Stimulated activated CD4-positive, alpha-beta T cell treated with anti-CD3 and anti-CD28 coated beads, Interleukin-4, amount 100 ng/mL, for 1 hour (primary cell): ENCODE measurements around the gene PAX7.

Experiments used
- DNase-seq: peaks from one replicate; pipeline ENCODE4 v3.0.0-alpha.2; 2020

Gene PAX7

DNA sequence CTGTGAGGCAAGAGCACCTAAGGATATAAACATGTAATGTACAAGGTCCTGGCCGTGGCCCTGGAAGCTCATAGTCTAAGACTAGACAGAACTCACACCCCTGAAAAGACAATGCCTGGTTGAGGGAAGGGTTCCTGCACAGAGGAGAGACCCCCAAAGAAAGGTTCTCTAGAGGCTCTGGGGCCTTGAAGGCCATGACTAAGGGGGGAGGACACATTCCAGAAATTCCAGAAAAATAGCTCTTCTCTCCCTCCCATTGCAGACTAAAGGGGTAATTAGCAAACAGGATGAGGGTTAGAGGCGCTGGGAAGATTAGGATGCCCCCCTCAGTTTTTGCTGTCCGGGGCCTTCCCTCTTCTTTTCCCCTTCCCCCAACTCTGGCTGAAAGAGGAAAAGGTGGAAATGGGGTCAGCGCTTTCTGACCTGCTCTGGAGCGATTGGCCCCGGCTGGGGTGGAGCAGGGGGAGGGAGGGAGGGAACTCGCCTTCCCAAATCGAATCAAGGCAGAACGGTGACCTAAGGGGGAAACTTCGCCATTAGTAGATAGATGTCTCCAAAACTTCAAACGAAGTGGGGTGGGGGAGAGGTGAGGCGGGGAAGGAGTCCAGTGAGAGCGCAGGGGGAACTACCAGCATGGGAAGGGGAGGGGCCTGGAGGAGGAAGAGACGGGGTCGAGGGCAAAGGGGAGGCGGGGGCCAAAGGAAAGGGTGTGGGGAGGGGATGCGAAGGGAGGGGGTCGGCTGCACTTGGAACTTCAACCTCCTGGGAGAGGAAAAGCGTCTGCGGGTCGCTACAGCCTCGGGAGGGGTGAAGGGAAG is 11.8 kb downstream of the PAX7 start:
- no peak for DNase-seq

DNA sequence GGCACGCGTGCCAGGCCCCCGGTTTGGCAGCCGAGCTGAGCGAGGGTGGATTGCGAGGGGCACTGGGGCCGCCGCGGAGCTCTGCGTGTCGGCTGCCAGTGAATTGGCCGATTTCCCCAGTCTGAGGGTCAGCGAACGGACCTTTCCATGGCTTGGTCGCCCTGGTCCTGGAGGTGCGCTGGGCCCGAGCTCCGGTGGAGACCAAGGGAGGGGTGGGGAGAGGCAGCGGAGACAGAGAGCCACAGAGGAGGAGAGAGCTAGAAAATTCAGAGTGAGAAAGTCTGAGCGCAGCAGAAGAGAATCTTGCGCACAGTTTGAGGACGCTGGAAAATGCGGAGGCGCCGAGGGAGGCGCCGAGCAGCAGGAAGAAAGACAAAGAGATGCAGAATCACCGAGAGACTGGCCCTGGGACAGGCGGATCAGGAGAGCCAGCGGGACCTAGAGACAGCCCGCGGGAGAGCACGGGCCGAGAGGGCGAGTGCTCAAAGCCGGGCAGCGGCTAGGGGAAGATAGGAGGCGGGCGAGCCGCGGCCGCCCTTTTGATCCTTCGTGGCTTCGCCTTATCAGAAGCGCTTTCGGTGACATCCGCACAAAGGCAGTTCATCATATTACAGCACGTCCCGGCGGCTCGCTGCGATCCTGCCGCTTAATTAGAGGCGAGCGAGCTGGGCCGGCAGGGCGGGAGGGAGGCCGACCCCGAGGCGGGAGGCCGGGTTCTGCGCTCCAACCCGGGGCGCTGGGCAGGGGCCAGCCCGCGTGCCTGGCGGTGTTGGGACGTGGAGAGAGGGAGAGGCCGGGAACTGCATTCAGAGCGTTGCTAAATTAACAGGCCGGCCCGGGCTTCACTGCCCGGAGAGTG is 12.7 kb downstream of the PAX7 start:
- no peak for DNase-seq

DNA sequence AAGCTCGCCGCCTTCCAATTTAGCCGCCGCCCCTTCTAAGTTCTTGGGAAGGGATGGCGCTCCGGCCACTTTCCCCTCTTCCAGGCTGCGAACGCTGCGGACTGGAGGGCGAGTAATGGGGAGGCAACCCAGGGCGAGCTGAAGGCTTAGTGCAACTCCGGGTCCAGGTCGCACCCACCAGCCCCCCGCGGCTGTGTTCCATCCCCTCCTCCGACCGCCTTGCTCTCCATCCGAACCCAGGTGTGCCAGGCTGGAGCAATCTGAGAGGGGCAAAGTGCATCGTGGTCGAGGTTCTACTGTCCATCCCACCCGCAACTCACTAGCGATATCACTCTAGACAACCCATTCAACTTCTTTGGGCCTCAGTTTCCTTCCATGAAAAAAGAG is 13.4 kb downstream of the PAX7 start:
- DNase-seq: no peak

DNA sequence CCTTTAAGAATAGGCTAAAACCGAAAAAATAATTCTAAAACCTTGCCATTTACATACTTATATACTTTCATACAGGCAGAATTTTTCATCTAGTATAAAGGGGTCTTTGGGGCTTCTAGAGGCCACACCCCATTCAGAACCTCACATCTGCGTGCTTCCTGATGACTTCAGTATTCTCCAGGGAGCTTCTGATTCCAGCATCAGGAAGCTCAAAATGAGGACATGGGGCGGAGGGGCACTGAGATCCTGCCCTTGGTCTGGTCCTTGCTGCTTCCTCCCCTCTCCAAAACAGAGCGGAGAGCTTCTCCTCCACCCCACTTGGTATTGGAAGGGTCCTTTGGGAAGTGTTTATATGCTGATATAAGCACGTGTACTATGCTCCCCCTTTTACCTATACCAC is 13.8 kb downstream of the PAX7 start:
- DNase-seq: no peak

DNA sequence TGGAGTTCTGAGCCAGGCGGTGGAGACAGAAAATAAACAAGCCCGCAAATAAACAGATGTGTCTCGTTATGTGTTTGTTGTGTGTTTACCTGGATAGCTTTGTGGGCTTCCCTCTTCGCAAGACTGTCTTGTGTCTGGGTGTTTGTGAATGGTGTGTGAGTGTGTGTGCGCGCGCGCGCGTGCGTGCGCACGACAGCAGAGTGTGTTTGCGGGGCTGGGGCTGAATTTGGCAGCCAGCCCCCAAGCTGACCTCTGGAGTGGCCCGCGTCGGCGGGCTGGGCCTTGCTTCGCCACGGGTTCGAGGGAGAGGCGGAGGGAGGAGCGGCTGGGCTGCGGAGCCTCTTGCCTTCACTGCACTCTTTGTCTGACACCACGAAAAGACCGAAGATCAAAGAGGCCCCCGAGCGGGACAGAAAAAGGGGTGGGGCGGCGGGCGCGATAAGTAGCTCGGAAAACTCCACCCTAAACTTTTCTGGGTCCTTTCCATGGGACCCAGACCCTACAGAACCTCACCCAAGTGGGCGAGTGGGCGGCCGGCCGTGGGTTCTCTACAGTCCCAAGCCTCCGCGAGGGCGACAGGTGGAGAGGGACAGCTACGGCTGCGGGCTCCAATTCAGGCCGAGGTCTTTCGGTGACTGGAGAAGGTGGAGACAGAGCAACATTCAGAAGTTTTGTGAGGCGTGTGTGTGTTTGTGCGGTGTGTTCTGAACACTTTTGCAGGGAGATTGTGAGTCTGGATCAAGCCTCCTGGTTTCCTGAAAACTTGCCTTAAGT is 14.5 kb downstream of the PAX7 start:
- DNase-seq: no peak

DNA sequence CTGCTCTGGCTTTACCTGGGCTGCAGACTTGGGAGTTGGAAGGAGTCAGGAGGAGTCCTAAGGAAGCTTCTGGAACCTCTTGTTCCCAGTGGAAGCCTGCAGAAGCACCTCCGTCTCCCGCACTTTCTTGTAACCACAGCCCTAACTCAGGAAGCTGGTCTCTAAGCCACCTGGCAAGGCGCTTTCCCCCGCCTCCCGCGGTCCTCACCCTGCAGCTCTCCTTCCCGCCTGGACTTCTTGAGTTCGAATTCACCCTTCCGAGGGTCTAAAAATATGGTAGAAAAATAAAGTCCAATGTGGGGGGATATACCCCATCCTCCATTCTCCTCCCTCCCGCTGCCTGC is 15.1 kb downstream of the PAX7 start:
- no peak for DNase-seq

DNA sequence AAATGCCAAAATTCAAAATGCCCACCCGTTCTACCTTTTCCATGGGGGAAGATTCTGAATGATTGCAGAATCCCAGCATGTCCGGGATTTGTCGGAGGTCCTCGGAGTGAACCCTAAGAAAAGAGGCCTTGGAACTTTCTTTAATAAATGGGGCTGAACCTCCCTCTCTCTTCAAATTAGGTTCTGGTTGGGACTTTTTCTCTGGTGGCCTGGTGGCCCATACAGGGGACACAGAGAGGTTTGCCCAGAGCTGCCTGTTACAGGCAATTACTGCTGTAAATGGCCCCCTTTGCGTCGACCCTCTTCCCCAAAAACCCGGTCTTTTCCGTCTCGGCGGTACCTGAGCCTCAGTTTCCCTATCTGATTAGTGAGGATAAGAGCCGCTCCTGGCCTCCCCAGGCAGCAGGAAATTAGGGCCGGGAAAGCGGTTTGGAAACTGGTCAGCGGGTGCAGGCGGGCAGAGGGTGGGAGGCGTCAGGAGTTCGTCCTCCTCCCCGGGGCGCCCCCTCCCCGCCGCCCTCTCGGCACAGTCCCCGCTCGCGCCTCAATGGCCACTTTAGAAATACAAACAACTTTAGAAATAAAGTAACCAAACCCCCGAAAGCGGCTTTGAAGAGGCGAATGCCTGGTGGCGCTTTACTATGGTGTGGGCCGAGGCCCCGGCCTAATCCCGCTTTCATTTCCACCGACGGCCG is 15.6 kb downstream of the PAX7 start:
- no peak for DNase-seq

DNA sequence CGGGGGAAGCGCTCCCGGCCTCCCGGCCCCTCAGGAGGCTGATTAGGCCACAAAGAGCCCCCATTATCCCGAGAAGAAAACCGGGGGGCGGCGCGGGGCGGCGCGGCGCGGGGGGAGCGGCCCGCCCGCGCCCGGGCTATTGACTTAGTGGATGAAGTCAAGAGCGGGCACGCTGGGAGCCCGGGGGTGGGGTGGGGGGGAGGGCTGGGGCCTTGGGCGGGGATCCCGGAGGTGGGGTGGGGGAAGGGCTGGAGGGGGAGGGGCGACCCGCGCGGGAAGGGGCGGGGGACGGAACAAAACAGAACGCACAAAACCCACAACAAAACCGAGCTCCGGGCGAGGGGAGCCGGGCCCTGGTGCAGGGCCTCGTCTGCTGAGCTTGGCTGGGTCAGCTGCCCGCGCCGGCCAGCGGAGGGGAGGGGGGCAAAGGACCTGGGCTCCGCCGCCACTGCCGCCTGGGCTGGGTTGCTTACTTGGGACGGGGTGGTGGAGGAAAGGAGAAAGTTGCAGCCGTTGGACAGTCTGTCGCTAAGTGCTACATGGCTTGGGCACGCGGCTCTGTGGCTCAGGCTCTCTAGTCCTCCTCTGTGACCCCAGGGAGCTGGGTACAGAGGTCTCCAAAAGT is 16.3 kb downstream of the PAX7 start:
- DNase-seq: no peak

DNA sequence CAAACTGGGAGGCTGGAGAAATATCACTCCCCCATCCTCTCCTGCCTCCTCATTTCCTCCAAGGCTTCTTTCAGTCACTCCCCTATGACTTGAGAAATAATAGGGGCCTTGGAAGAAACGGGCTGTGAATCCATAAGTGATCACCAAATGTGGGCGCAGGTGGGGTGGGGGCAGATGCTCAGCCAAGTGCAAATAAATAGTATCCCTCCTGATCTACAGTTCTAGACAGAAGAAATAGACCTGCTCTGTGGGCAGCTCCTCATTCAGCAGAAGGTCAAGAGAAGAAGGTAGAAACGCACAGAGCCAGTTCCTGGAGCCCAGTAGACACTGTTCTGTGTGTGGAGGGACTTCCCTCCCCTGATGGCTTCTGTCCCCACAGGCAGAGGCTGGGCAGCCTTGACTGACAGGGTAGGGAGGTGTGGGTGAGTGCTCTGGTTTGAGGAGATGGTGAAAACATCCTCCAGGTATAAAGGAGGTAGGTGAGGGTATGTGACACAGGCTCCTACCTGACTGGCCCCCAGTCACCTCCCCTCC is 17.1 kb downstream of the PAX7 start:
- DNase-seq: no peak

DNA sequence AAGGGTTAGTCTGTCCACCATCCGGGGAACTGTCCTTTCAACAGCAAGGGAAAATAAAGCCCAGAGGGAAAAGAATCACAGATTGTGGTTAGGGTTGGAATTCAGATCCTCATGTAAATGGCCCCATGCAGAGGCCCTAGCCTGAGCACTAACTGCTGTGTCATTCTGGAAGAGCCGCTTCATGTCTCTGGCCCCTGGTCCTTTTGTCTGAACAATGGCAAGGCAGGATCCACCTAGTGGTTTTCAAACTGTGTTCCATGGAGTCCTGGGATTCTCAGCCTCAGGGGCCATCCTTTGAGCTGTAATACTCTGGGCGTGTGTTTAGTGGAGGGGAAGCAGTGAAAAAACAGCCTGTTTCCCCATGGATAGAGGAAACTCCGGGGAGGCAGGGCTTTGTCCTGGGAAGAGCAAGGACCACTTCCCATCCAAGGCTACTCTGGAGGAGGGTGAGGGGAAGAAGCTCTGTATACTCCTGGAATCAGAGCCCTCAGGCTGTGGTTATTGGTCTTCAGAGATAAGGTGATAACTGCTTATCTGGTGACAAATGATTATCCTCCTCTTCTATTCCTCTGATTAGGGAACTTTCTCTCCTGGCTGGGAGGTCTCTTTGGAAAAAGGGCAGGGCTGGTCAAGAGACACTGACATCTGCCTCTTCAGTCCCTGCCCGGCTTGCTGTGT is 19.2 kb downstream of the PAX7 start:
- DNase-seq: no peak

DNA sequence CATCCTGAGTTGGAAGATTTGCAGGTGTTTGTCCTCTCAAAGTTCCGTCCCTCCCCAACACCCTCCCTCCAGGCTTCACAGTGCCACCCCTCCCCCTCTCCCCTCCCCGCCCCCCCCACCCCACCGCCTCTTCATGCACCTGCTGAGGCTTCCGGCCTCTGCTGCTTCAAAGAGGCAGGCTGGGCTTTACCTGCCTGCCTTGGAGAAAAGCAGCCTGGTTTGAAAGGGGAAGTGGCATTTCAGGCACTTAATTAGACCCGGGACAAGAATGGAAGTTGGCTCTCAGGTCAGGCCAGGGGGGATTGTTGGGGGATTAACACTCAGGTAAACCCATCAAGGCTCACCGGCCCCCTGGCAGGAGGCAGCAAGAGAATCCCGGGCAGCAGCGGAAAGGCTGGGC is 21.1 kb downstream of the PAX7 start:
- DNase-seq: no peak

DNA sequence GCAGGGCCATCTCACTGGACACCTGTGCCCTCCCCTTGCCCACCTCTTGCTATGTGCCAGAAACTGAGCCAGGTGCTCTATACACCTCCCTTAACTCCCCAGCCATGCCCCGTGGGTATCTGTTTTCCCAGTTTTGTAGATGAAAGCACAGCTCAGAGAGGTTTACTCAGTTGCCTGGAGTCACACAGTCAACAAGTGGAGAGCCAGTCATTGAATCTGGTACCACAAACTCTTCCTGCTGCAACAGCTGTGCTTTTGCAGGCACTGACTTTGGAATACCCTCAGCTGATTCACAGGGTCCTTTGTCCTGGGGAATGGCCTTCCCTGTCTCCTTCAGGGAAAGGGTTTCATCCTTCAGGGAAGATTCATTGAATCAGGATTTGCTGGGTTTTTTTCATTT is 22.1 kb downstream of the PAX7 start:
- DNase-seq: no peak

DNA sequence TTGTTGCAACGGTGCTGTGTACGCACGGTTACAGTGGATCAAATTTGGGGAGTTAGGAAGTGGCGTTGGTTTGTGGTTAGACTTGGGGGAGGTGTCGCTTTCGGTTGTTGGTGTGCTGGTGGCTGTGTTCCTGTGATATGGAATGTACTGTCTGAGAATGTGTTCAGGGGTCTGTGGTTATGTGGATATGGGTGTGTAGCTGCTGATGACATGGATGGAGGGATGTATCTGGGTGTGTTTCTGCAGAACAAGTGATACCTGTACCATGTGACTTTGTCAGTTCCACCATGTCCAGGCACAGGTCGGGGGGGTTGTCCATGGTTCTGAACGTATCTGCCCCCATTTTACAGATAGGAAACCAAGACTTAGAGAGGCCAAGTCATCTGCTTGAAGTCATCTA is 22.7 kb downstream of the PAX7 start:
- DNase-seq: no peak

DNA sequence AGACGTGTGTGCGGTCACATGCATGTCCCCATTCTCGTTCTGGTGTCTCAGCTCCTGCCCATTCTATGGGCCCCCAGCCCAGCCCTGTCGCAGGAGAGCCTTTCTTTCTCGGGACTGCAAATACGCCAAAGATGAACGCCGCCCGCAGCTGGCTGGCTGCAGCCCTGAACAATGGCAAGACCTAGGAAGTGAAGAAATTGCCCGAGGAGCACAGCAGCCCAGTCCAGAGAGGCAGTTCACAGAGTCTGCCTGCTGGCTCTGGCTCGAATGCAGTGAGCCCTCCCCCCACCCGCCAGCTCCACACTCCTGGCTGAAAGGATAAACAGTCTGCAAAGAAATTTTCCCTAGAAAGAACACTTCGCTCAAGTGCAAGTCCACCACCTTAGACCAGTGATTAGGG is 23.3 kb downstream of the PAX7 start:
- DNase-seq: no peak

DNA sequence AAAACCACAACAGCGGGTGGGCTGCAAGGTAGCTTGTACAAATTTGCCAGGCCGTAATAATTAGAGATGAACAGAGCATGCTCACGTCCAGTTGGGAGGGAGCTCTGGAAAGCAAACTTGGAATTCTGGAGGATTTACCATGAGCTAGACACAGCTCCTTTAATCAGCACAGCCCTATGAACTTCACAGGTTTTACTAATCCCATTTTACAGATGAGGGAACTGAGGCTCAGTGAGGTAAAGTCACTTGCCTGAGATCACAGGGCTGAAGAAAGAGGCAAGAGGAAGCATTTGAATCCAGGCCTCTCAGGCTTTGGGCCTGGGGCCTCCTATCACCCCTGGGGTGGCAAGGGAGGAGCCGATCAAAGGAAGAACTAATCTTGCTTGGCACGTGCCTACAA is 24.0 kb downstream of the PAX7 start:
- DNase-seq: no peak

DNA sequence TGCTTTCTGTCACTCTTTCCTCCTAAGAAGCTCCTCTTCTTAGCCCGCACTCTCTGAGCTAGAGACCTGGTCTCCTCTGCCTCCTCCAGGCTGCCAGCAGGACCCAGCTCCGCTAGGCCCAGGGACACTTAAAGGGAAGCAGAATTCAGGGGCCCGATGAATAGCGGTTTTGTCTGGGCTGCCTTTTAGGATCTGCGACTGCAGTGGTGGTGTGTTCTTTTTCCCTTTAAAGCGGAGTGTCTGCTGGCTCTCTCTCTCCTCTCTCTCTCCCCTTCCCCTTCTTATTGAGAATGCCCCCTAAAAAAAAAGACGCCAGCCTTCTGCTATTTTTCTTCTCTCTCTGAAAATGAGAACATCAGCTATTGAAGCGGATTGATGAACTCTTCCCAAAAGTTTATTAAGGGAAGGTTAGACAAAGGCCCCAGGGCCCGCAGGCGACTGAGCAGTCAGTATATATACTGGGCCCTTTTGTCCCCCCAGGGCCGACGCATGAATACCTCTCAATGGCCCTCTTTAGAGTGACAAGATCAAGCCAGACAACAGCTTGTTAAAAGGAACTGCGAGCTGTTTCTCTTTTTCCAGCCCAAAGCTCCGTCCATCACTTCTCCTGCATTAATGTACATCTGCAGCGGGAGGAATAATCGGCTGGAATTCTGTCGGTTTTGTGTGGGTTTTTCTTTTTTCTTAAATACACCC is 27.0 kb downstream of the PAX7 start:
- no peak for DNase-seq

DNA sequence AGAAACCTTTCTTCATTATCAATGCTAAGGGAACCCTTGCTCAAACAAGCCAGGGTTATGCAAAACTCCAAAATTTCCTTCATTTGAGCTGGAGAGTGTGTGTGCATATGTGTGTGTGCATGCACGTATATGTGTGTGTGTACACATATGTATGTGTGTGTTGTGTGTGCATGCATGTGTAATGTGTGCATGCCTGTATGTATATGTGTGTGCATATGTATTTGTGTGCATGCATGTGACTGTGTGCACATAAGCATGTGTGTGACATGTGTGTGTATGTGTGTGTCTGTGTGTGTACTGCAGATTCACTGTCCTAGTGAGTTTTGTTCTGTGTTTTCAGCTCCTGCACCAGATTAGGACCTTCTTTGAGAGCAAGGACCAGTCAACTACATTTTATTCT is 28.2 kb downstream of the PAX7 start:
- DNase-seq: no peak

DNA sequence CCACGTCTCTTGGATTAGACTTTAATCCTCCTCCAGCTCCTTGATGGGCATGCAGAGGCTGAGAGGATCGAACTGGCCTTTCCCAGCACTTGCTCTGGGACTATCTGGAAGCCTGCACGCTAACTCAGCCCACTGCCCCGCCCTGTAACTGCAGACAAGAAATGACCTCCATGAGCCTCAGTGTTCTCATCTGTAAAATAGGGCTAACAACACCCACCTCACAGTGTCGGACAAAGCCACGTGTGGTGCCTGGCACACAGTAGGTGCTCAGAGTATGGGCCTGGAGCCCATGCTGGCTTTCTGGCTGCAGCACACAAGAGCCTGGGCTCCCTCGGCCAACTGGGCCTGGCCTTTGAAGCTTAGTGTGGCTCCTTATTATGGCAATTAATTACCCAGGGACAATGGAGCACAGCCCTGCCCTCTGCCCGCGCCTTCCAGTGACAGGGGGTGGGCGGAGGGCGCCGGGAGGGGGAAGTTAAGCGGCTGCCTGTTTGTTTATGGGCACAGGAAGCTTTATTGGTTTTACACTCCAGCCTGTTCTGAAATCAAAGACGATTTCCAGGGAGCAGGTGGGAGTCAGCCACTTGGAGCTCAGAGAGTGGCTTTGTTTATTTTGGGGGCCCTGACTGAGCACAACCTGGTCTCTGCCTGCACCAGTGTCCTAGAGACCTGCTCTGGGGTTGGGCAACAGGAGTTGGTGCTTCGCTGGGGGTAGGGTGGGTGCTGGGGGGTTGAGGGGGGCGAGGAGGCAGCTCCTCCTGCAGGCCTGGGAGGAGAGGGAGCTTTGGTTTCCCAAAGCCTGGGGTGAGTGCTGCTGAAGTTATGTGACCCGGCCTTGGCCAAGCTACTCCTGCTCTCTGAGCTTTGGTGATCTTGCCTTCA is 31.0 kb downstream of the PAX7 start:
- DNase-seq: no peak

DNA sequence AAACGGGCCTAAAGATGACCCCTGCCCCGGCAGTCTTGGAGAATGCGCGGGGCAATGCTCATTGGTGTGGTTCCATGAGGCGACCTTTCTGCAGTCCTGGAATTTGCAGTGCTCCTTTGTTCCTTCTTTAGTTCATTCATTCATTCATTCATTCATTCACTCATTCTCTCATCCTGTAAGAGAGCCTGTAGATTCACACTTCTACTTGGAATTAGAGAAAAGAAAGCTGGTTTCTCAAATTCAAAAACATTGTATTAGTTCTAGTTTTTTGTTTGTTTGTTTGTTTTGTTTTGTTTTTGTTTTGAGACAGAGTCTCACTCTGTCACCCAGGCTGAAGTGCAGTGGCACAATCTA is 31.6 kb downstream of the PAX7 start:
- DNase-seq: no peak

DNA sequence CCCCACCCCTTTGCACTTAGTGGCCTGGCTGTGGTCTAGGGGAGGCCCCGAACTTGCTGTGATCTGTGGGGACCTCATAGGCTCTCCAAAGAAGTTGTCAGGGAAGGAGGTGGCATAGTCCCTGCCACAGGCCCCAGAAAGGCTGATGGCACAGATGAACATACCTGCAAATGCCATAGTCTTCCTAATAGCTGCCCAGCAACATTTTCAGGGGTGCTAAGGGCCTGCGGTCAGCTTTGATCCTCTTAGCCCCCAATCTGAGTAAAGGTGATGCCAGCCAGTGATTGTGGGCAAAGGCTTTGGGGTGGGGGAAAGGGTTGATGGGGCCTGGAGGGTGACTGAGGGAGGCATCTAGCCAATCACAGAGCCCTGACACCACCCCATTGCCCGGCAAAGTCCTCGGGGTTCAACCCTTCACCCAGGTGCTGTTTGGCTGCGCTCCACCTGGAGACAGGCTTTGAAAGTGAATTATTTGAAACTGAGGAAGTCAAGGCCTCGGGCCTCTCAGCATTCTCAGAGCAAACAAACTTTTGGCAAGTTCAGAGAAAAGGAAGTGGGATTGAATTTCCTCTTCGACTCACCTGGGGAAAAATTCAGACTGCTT is 35.8 kb downstream of the PAX7 start:
- no peak for DNase-seq
